GM18861 (cell line): ENCODE measurements around the gene POLR3K.
A peak's percentile ranks its signal among the peaks of the same experiment; 100 is the strongest.
"Not testable (repeated sequence)": the region's sequence is repeated elsewhere in the genome, so short reads cannot be mapped to it uniquely, and the experiment has no call there.

ENCODE experiments used
- ATAC-seq: cut with Tn5 transposase; IDR thresholded peaks from one replicate; pipeline ENCODE4 v1.9.1; 2021; ENCODE audit not compliant: unreplicated experiment

Gene POLR3K

DNA sequence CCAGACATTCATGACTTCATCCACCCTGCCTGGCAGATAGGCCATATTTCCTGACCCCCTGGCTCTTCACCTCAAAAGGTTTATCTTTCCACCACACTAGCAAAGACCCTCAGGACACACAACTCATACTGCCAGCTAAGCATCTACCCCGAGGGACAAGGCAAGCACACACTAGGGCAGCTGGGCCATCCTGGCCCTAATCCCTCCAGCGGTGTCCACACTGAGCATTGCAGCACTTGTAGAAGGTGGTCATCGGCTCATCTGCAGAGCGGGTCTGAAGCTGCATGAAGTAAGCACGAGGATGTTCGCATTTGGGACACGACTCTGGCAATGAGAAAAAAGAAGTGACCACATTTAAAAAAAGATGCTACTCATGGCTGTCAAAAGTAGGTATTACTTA, 6.2 kb downstream of the POLR3K start:
- ATAC-seq: no peak

DNA sequence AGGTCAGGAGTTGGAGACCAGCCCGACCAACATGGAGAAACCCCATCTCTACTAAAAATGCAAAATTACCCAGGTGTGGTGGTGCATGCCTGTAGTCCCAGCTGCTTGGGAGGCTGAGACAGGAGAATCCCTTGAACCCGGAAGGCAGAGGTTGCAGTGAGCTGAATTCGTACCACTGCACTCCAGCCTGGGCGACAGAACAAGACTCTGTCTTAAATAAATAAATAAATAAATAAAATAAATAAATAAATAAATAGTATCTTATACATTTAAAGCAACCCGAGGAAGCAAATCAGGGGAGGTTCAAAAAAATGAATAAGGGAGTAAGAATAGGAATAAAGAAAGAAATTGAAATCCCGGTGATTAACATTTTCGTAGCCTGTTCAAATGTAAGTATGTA, 6.9 kb downstream of the POLR3K start:
- ATAC-seq: not testable (repeated sequence)

DNA sequence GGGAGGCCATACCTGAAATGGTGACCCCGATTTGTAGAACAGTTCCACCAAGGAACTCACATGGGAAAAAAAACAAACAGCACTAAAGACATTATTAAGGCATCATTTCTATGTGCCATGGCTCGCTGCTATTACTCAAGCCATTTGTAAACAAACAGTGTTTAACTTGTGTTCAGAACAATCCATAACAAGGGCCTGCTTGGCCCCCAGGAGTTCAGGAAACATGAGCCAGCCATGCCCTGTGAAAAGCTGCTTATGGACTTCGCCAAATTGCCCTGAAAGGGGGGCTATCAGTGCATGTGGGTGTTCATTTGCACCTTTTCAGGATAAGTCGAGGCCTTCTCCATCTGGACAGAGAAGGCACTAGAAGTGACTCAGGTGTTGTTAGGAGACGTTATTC, 8.0 kb downstream of the POLR3K start:
- no peak for ATAC-seq

DNA sequence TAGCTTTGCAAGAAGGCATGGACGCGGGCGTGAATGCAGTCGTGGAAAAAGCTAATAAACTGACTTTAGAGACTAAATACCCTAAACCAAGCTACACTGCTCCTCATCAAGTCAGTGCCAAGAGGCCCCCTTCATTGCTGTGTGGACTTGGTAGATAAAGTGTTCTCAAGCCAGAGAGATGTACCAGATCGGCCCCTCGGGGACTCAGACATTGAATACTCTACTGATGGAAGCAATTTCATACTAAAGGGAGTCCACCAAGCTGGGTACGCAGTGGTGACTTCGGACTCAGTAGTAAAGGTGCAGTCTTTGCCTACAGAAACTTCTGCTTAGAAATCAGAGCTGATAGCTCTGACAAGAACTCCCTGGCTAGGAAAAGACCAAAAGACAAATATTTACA, 8.8 kb downstream of the POLR3K start:
- ATAC-seq: no peak

DNA sequence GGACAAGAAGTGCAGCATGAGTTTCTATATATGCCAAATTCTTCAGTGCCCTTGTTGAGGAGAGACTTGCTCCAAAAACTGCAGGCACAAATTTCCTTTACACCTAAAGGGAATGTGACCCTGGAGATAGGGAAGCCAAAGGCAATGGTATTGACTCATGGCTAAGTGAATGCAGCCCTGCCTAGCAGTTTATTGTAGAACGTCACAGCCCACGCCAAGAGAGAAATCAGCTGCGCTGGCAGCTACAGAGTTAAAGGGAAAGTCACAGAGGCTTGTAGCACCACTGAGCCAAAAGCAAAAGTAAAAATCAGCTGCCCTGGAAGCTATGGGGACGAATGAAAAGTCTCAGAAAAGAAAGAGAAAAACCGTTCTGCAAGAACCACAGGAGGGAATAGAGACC, 10.1 kb downstream of the POLR3K start:
- ATAC-seq: no peak

GRCh38 chr16:42691-43090, 10.7 kb downstream of the POLR3K start:
- ATAC-seq: no peak

DNA sequence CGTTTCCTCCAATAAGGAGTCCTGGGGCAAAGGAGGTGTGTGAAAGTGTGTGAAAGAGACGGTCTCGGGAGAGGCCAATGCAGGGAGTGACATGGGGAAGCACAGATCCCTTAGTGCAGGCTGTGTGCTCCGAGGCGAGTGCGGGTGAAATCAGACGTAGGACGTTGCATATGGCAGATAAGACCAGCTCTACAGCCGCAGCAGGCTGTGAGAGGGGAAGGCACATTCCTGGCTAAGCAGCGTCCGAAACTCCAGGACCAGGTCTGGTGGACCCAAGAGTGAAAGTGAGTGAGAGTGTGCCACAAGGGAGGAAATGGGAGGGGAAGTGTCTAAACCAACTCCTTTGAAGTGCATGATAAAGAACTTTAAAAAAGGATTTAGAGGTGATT, 11.3 kb downstream of the POLR3K start:
- ATAC-seq: no peak

DNA sequence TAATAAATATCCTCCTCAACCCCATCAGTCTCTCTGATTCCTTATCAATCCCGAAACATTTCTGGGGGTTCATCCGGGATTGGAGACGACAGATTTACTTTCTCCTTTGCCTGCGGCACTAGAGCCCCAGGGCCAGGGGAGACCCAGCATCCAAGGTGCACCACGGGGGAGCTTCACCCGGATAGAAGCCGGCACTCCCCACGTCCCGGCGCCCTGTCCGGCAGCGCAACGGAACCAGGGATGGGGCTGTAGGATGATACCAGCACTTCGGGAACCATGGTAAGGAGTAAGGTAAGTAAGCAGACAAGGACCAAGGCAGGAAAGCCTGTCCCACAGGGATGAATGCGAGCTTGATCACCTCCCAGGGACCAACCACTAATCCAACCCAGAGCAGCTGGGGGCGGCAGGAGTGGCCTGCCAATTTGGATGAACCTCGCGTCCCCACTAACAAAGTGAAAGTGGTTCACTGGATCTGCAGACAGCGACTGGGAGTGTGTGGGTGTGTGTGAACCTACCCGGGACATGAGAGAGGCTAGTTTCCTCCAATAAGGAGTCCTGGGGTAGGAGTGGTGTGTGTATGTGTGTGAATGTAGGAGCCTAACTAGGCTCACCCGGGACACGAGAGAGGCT, 11.9 kb downstream of the POLR3K start:
- ATAC-seq: no peak

GRCh38 chr16:38941-39892, 14.2 kb downstream of the POLR3K start:
- ATAC-seq: peak; percentile 71

DNA sequence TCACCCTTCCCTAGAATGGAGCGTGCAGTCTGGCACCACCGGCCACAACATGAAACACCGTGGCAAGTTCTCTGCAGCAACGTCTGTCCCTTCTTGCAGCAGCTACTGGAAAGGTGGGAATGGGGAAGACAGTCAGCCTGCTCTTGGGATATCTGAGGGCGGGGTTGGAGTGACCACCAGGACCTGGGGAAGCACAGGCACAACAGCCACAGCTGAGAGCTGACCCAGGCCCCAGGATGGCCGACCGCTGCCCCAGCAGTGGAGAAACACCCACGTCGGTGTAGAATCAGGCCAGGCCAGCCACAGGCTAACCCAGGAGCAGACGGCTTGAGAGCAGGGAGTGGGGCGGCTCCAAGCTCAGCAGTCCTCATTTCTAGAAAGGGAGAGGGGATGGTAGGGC, 15.2 kb downstream of the POLR3K start:
- ATAC-seq: not testable (repeated sequence)

- no peak for ATAC-seq
Measured at GRCh38 chr16:37511-37910, 15.9 kb downstream of the POLR3K start.

DNA sequence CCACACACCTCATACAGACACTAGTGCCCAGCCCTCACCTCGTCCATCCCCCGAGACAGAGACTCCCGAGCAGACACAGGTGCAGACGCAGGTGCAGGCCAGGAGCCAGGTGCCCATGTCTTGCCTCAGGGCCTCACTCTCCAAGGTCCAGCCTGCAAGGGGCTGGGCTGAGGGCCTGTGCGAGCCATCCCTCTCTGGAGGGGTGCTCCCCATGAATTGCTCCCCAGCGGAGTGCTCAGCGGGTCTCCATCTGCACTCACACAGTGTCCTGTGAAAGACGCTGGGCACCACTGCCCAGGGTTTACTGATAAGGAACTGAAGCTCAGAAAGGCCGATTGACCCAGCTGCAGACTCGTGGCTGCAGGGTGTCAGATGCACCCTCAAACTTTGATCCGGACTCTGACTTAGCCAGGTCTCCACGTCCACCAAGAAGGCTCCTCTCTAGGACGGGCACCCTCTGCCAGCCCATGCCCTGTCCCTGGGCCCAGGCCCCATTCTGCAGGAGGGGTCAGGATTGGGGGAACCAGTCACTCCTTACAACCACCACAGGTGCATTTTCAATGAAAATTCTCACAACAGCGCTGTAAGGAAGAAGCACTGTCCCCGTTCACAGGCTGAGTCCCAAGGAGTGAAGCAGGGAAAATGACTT, 16.9 kb downstream of the POLR3K start:
- ATAC-seq: no peak

DNA sequence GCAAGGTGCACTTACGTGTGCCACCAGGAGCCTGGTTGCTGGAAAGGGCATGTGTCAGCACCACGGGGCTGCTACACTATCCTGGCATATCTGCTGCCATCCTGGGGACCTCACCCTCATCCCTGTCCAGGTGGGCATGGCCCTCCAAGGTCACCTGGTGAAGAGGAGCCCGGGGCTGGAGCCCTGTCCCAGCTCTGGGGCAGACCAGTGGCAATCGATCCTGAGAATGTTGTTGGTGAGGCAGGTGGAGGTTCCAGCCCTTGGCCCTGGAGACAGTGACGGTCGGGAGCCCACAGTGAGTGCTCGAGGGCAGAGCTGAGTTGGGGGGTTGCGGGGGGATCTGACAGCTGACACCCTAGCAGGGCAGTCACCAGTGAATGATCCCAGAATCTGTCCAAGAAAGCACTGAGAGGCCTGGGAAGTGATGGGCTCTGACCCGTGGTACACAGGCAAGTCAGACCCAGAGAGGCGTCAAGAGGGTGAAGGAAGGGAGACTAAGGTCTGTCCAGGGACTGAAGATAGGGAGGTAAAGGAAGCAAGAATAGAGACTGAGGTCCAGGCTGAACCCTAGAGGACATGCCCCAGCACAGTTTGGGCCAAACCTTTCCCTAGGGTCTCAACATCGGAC, 17.6 kb downstream of the POLR3K start:
- no peak for ATAC-seq

DNA sequence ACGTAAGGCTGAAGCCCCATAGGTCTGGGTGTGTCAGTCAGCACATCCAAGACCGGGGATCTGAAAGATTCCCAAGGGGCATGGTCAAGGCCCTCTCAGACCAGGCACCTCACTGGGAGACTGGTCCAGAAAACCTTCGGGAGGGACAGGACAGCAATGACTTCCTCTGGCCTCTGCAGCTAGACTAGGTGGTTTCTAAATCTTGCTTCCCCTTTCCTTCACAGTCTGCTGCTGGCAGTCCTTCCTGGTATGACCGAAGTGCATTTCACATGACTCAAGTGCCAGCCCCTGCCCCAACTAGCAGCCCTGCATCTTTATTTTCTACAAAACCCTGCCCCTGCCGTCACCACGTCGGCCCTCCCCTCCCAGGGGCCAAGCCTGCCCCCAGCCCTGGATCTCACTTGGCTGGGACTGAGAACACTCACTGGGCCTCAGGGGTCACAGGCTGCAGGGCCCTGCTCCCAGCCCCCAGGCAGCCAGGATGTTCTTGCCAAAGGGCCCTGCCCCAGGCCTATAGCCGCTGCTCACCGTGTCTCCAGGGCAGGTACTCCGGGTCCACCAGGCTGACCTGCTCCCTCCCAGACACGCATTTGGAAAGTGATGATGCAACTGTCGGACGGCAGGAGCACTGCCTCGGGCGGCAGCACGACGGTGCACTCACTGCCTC, 18.3 kb downstream of the POLR3K start:
- ATAC-seq: no peak

- no peak for ATAC-seq
Measured at GRCh38 chr16:34648-34987, 18.8 kb downstream of the POLR3K start.

GRCh38 chr16:33877-34647, 19.3 kb downstream of the POLR3K start:
- ATAC-seq: no peak

DNA sequence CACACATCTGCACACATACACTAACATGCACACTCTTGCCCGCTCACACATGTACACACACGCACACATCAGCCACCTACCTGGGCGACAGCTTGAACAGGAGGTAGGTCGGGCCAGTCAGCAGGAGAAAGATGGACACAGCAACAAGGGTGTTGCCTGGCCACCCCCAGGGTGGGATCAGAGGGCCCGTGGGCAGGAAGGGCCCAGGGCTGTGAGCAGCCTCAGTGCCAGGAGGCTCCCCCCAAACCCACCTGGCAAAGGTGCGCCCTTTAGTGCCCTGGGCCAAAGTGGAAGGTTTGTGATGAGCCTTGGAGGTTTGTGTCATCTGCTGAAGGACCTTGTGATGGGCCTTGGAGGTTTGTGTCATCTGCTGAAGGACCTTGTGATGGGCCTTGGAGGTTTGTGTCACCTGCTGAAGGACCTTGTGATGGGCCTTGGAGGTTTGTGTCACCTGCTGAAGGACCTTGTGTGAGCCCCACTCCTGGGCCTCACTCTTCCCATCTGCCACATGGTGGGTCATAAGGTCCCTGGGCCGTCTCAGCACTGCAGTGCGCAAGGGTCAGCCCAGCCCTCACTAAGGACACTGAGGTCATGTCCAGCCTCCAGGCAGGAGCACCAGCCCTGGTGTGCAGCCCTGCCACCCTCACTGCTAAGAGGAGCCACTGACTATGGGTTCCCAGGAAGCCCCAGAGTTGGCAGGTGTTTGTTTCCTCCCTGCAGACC, 20.1 kb downstream of the POLR3K start:
- not testable (repeated sequence) for ATAC-seq

GRCh38 chr16:30627-31026, 22.8 kb downstream of the POLR3K start:
- ATAC-seq: not testable (repeated sequence)

GRCh38 chr16:25926-26348, 27.5 kb downstream of the POLR3K start:
- ATAC-seq: not testable (repeated sequence)

- not testable (repeated sequence) for ATAC-seq
Measured at GRCh38 chr16:24151-24550, 29.3 kb downstream of the POLR3K start.
